Effector memory CD4-positive, alpha-beta T cell (primary cell): ENCODE data around the gene KCNK18.

Experiments
- DNase-seq, 3 donors: peaks; one replicate each; pipeline ENCODE4 v3.0.0-alpha.2; 2020
- H3K27ac ChIP-seq: 2 replicates; pipeline ENCODE4 v1.7.0; 2013; ENCODE audit warnings: mild to moderate bottlenecking, low read length, moderate library complexity; ENCODE audit not compliant: insufficient read depth, poor library complexity, severe bottlenecking
- H3K27me3 ChIP-seq: replicated peaks from 2 replicates; pipeline ENCODE4 v1.7.0; 2013; ENCODE audit warnings: mild to moderate bottlenecking, low read length; ENCODE audit not compliant: insufficient read depth, control insufficient read depth, poor library complexity, severe bottlenecking
- H3K36me3 ChIP-seq: 2 replicates; pipeline ENCODE4 v1.7.0; 2013; ENCODE audit warnings: mild to moderate bottlenecking, low read length, moderate library complexity; ENCODE audit not compliant: control insufficient read depth, insufficient read depth
- H3K4me1 ChIP-seq: 2 replicates; pipeline ENCODE4 v1.7.0; 2013; ENCODE audit warnings: low read length, mild to moderate bottlenecking; ENCODE audit not compliant: control insufficient read depth, insufficient read depth, poor library complexity, severe bottlenecking
- H3K4me3 ChIP-seq: 2 replicates; pipeline ENCODE4 v1.7.0; 2013; ENCODE audit warnings: low read length, low read depth, mild to moderate bottlenecking; ENCODE audit not compliant: insufficient read depth, poor library complexity, severe bottlenecking
- H3K9me3 ChIP-seq: 2 replicates; pipeline ENCODE4 v1.7.0; 2013; ENCODE audit warnings: mild to moderate bottlenecking, low read length, moderate library complexity; ENCODE audit not compliant: control insufficient read depth

Gene KCNK18

DNA sequence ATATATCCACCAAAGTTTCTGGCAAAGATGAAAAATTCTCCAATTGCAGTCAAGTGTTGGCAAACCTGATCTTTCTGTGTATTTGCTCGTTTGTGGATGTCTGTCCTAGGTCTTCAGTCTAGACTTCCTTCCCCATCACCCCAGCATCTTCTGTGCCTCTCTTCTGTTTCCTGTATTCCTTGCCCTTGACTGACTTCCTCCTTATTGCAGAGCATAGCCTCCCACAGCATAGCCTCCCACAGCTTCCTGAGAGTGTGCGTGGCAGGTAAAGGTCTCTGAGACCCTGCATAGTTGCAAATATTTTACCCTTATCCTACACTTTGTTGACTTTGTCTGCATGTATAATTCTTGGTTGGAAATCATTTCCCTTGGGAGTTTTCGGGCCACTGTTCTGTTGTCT lies 62.0 kb downstream of the KCNK18 start:
- no peaks in the 10 kb centered on the region for H3K4me1 ChIP-seq
- H3K27me3 ChIP-seq = peaks cover 4% of the 10 kb centered on the region
- H3K4me3 ChIP-seq = no peak overlapping the region
- DNase-seq = no peak
- H3K9me3 ChIP-seq = no peaks in the 10 kb centered on the region
- no peaks in the 10 kb centered on the region for H3K36me3 ChIP-seq
- H3K27ac ChIP-seq = no peak overlapping the region
